ENCODE measurements around the gene IL16.

IL16 gene

DNA sequence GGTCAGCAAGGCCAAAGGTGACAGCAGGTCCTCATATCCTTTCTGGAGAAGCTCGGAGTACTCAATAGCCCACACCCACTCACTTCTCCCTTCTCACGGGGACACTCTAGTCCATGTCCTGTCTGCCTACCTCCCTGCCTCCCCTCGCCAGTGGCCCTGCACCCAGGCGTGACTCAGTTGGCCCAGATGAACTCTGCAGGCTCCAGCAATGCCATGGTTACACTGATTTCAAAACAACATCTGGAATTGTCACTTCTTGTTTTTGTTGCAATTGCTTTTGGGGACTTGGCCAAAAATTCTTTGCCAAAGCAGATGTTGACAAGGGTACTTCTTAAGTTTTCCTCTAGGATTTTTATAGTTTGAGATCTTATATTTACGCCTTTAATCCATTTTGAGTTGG lies 13.0 kb downstream of the IL16 start:
- Histone ChIP-seq H3K36me3 (ENCODE audit: control insufficient read depth, insufficient read depth, low read length) (no peaks in the 10 kb centered on the region), H3K27ac (ENCODE audit: low read depth, low read length) (no peak overlapping the region), H3K9me3 (ENCODE audit: control insufficient read depth, insufficient read depth, low read length) (no peaks in the 10 kb centered on the region), H3K4me3 (ENCODE audit: low read depth, low read length) (no peak overlapping the region), H3K27me3 (ENCODE audit: control insufficient read depth, insufficient read depth, low read length) (no peaks in the 10 kb centered on the region), H3K4me1 (ENCODE audit: control insufficient read depth, insufficient read depth, low read length) (no peaks in the 10 kb centered on the region), H3K9ac (ENCODE audit: low read depth, low read length) (no peak overlapping the region)

DNA sequence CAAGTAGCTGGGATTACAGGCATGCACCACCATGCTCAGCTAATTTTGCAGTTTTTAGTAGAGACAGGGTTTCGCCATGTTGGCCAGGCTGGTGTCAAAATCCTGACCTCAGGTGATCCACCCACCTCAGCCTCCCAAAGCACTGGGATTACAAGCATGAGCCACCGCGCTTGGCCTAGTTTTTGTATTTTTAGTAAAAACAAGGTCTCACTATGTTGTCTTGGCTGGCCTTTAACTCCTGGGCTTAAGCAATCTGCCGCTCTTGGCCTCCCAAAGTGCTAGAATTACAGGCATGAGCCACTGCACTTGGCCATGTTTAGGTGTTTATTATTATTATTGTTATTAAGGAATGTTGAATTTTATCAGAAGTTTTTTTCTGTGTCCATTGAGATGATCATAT lies 14.7 kb downstream of the IL16 start:
- no peaks in the 10 kb centered on the region for H3K27me3 ChIP-seq (ENCODE audit: control insufficient read depth, insufficient read depth, low read length)
- H3K4me3 ChIP-seq (ENCODE audit: low read depth, low read length), result no peak overlapping the region
- H3K9me3 ChIP-seq (ENCODE audit: control insufficient read depth, insufficient read depth, low read length), result no peaks in the 10 kb centered on the region
- no peaks in the 10 kb centered on the region for H3K36me3 ChIP-seq (ENCODE audit: control insufficient read depth, insufficient read depth, low read length)
- H3K4me1 ChIP-seq (ENCODE audit: control insufficient read depth, insufficient read depth, low read length), result no peaks in the 10 kb centered on the region; the same call in 1 of the 2 replicates
- H3K27ac ChIP-seq (ENCODE audit: low read depth, low read length), result no peak overlapping the region
- H3K9ac ChIP-seq (ENCODE audit: low read depth, low read length), result no peak overlapping the region

DNA sequence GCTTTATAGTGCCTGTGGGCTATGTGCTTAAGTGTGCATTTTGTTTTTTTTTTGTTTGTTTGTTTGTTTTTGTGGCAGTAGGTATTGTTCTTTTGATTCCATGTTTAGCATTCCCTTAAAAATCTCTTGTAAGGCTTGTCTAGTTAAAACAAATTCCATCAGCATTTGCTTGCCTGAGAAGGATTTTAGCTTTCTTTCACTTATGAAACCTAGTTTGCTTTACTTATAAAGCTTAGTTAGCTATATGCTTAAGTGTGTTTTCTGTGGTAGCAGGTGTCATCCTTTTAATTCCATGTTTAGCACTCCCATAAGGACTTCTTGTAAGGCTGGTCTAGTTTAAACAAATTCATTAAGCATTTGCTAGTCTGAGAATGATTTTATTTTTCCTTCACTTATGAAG lies 17.3 kb downstream of the IL16 start:
- Histone ChIP-seq H3K36me3 (ENCODE audit: control insufficient read depth, insufficient read depth, low read length) (no peaks in the 10 kb centered on the region), H3K9ac (ENCODE audit: low read depth, low read length) (no peak overlapping the region), H3K27ac (ENCODE audit: low read depth, low read length) (no peak overlapping the region), H3K27me3 (ENCODE audit: control insufficient read depth, insufficient read depth, low read length) (no peaks in the 10 kb centered on the region), H3K4me3 (ENCODE audit: low read depth, low read length) (no peak overlapping the region), H3K9me3 (ENCODE audit: control insufficient read depth, insufficient read depth, low read length) (no peaks in the 10 kb centered on the region), H3K4me1 (ENCODE audit: control insufficient read depth, insufficient read depth, low read length) (peaks cover 3% of the 10 kb centered on the region; the same call in 1 of the 2 replicates)

DNA sequence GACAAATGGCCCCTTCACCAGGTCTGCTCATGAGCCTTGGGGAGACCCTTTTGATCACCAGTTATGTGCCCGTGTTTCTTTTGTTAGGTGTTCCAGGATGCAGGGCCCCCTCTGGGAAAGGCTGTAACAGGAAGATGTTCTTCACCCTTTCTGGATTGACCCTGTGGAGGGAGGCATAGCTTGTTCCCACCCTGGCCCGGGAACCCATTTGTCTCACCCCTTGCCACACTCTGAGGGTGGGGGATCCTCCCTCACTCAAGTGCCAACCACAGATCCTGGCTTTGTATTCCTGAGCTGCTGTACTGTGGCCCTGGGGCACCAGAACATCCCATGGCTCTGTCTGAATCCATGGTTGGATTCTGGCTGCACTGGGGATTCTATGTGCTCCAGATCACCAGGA lies 18.9 kb downstream of the IL16 start:
- Histone ChIP-seq H3K36me3 (ENCODE audit: control insufficient read depth, insufficient read depth, low read length) (no peaks in the 10 kb centered on the region), H3K27ac (ENCODE audit: low read depth, low read length) (no peak overlapping the region), H3K9me3 (ENCODE audit: control insufficient read depth, insufficient read depth, low read length) (no peaks in the 10 kb centered on the region), H3K4me3 (ENCODE audit: low read depth, low read length) (no peak overlapping the region), H3K4me1 (ENCODE audit: control insufficient read depth, insufficient read depth, low read length) (peaks cover 3% of the 10 kb centered on the region; the same call in 1 of the 2 replicates), H3K27me3 (ENCODE audit: control insufficient read depth, insufficient read depth, low read length) (no peaks in the 10 kb centered on the region), H3K9ac (ENCODE audit: low read depth, low read length) (no peak overlapping the region)

DNA sequence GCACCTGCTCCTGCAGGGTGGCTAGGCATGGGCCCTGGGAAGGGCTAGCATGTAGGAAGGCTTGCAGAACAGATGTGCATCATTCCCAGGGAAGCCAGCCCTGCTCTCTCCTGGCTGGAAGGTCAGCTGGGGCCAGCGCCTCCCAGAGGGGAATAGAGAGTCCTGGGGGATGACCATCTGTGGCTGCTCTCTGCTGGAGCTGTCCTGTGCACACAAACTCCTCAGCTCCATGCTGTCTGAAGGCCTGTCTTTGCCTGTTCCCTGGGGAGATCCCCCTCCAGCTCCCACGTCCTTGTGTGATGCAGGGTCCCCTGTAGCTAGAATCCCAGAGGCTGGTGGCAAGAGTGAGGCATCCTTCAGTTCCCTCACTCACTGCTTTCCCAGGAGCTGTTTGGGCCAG lies 19.3 kb downstream of the IL16 start:
- Histone ChIP-seq H3K4me1 (ENCODE audit: control insufficient read depth, insufficient read depth, low read length) (peaks cover 3% of the 10 kb centered on the region; the same call in 1 of the 2 replicates), H3K36me3 (ENCODE audit: control insufficient read depth, insufficient read depth, low read length) (no peaks in the 10 kb centered on the region), H3K4me3 (ENCODE audit: low read depth, low read length) (no peak overlapping the region), H3K27me3 (ENCODE audit: control insufficient read depth, insufficient read depth, low read length) (no peaks in the 10 kb centered on the region), H3K9me3 (ENCODE audit: control insufficient read depth, insufficient read depth, low read length) (no peaks in the 10 kb centered on the region), H3K27ac (ENCODE audit: low read depth, low read length) (no peak overlapping the region), H3K9ac (ENCODE audit: low read depth, low read length) (no peak overlapping the region)

DNA sequence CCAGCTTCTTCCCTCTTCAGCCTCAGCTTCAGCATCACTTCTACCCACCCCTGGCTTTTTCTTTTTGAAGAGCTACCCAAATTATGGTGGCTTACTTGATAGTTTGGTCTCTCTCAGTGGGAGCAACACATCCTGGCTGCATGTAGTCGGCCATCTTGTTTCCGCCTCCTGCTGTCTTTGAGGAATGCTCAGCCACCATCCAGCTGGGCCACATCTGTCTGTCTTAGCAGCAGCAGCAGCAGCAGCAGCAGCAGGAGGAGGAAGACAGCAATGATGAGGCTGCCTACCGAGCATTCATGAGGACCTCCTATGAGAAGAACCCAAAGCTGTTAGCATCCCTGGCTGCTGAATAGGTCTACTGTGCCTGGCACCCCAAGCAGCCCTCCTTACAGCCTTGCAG lies 19.7 kb downstream of the IL16 start:
- Histone ChIP-seq H3K27ac (ENCODE audit: low read depth, low read length) (no peak overlapping the region), H3K9ac (ENCODE audit: low read depth, low read length) (no peak overlapping the region), H3K27me3 (ENCODE audit: control insufficient read depth, insufficient read depth, low read length) (no peaks in the 10 kb centered on the region), H3K36me3 (ENCODE audit: control insufficient read depth, insufficient read depth, low read length) (no peaks in the 10 kb centered on the region), H3K4me1 (ENCODE audit: control insufficient read depth, insufficient read depth, low read length) (peaks cover 3% of the 10 kb centered on the region; the same call in 1 of the 2 replicates), H3K9me3 (ENCODE audit: control insufficient read depth, insufficient read depth, low read length) (no peaks in the 10 kb centered on the region), H3K4me3 (ENCODE audit: low read depth, low read length) (no peak overlapping the region)

DNA sequence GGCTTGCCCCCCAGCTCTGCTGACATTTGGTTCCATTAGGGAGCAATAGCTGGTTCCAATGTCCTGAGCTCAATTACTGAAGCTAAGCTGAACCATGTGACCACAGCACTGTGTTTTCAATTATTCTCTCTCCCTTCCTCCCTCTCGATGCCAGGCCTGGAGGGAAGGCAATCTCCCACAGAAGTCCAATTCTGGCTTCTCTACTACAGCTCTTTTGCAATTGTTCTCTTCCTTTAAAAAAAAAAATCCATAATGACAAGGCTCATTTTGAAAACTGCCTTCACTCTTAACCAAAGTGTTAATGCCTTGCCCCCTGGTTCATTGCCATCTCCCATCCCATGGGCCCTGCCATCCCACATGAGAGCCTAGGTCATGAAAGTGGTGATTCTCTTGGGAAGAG lies 24.8 kb downstream of the IL16 start:
- H3K9ac ChIP-seq (ENCODE audit: low read depth, low read length), result no peak overlapping the region
- no peaks in the 10 kb centered on the region for H3K36me3 ChIP-seq (ENCODE audit: control insufficient read depth, insufficient read depth, low read length)
- no peak overlapping the region for H3K27ac ChIP-seq (ENCODE audit: low read depth, low read length)
- no peaks in the 10 kb centered on the region for H3K9me3 ChIP-seq (ENCODE audit: control insufficient read depth, insufficient read depth, low read length)
- H3K4me3 ChIP-seq (ENCODE audit: low read depth, low read length), result no peak overlapping the region
- H3K27me3 ChIP-seq (ENCODE audit: control insufficient read depth, insufficient read depth, low read length), result no peaks in the 10 kb centered on the region
- 0 out of 2 replicates have a peak, but pooled peaks cover 3% of the 10 kb centered on the region for H3K4me1 ChIP-seq (ENCODE audit: control insufficient read depth, insufficient read depth, low read length)

DNA sequence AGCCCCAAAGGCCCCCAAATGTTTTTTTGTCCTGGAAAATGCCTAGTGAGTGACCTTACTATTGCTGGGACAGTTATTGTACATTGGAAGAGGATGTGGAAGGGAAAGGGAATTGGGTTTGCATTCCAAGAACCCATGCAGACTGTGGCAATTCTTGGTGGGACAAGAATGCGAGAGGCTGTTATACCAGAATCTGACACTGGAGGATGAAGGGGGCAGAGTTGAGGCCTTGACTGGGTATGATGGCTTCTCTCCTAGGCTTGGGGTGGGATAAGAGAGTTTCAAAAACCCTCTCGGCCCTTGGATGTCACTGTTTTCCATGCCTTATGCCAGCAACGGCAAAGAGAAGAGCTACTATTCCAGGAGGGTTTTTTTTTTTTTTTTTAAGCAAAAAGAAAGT lies 25.3 kb downstream of the IL16 start:
- no peaks in the 10 kb centered on the region for H3K4me1 ChIP-seq (ENCODE audit: control insufficient read depth, insufficient read depth, low read length)
- no peaks in the 10 kb centered on the region for H3K9me3 ChIP-seq (ENCODE audit: control insufficient read depth, insufficient read depth, low read length)
- no peak overlapping the region for H3K9ac ChIP-seq (ENCODE audit: low read depth, low read length)
- no peak overlapping the region for H3K4me3 ChIP-seq (ENCODE audit: low read depth, low read length)
- H3K27ac ChIP-seq (ENCODE audit: low read depth, low read length), result no peak overlapping the region
- no peaks in the 10 kb centered on the region for H3K36me3 ChIP-seq (ENCODE audit: control insufficient read depth, insufficient read depth, low read length)
- no peaks in the 10 kb centered on the region for H3K27me3 ChIP-seq (ENCODE audit: control insufficient read depth, insufficient read depth, low read length)

DNA sequence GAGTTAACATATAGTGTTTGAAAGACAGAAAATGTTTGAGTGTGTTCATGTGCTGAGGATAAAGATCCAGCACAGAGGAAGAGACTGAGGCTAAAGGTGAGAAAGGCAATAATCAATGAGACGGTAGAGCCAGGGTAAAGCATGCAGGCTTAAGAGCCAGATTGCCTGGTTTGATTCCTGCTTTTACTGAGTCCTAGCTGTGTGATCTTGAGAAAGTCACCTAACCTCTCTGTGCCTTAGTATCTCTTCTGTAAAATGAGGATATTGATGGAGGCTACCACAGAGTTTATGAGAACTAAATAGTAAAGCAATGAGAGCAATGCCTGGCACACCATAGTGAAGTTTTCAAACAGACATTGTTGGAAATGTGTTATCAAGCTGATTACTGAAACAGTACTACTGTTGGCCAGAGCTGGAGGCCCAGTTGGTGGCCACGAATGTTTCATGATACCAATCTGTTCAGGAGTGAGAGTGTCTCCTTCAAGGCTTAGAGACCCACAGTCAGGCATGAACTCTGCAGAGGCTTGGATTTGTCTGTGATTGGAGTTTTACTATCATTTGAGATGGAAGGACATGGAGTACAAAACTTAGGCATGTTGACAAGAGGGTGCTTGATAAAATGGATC lies 26.8 kb downstream of the IL16 start:
- Histone ChIP-seq H3K36me3 (ENCODE audit: control insufficient read depth, insufficient read depth, low read length) (no peaks in the 10 kb centered on the region), H3K27ac (ENCODE audit: low read depth, low read length) (no peak overlapping the region), H3K4me3 (ENCODE audit: low read depth, low read length) (no peak overlapping the region), H3K9ac (ENCODE audit: low read depth, low read length) (no peak overlapping the region), H3K27me3 (ENCODE audit: control insufficient read depth, insufficient read depth, low read length) (no peaks in the 10 kb centered on the region), H3K9me3 (ENCODE audit: control insufficient read depth, insufficient read depth, low read length) (no peaks in the 10 kb centered on the region), H3K4me1 (ENCODE audit: control insufficient read depth, insufficient read depth, low read length) (no peaks in the 10 kb centered on the region)

DNA sequence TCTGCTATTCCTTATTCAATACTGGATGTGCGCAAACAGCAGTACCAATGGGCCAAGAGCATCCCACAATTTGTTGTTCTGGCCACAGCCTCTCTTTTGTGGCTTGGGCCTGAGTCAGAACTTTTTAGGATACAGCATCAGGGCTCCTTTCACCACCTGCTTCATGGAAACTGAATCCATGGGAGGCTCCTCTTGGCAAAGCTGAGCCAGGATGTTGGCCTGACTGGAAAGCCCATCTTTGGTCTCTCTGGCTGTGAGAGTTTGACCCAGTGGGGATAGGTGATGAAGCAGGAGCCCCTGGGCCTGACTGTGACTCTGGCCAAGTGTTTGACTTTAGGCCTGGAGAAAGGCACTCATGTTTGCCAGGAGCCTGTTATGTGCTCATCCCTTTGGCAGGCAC lies 27.6 kb downstream of the IL16 start:
- no peaks in the 10 kb centered on the region for H3K9me3 ChIP-seq (ENCODE audit: control insufficient read depth, insufficient read depth, low read length)

DNA sequence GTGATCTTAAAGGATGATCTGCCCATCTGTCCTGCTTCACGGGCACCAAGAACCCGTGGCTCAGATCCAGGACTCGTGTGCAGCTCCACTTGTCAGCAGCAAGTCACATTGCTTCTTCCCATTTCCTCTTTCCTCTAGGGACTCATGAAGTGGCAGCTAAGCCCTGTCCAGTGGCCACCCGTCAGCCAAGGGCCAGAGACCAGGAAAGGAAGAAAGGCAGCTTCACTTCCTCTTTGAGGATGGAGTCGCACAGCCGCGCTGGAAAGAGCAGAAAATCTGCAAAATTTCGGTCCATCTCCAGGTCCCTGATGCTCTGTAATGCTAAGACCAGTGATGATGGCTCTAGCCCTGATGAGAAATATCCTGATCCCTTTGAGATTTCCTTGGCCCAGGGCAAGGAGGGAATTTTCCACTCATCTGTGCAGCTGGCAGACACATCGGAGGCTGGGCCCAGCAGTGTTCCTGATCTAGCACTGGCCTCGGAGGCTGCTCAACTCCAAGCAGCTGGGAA lies 28.5 kb downstream of the IL16 start:
- no peaks in the 10 kb centered on the region for H3K4me1 ChIP-seq (ENCODE audit: control insufficient read depth, insufficient read depth, low read length)
- no peaks in the 10 kb centered on the region for H3K36me3 ChIP-seq (ENCODE audit: control insufficient read depth, insufficient read depth, low read length)
- no peak overlapping the region for H3K4me3 ChIP-seq (ENCODE audit: low read depth, low read length)
- no peak overlapping the region for H3K27ac ChIP-seq (ENCODE audit: low read depth, low read length)
- no peaks in the 10 kb centered on the region for H3K9me3 ChIP-seq (ENCODE audit: control insufficient read depth, insufficient read depth, low read length)
- no peak overlapping the region for H3K9ac ChIP-seq (ENCODE audit: low read depth, low read length)
- no peaks in the 10 kb centered on the region for H3K27me3 ChIP-seq (ENCODE audit: control insufficient read depth, insufficient read depth, low read length)

More for the DNA sequence above, 27.6 kb downstream of the IL16 start:
- no peaks in the 10 kb centered on the region for H3K27me3 ChIP-seq (ENCODE audit: control insufficient read depth, insufficient read depth, low read length)
- no peaks in the 10 kb centered on the region for H3K36me3 ChIP-seq (ENCODE audit: control insufficient read depth, insufficient read depth, low read length)
- no peak overlapping the region for H3K9ac ChIP-seq (ENCODE audit: low read depth, low read length)
- no peaks in the 10 kb centered on the region for H3K4me1 ChIP-seq (ENCODE audit: control insufficient read depth, insufficient read depth, low read length)
- H3K27ac ChIP-seq (ENCODE audit: low read depth, low read length), result no peak overlapping the region
- H3K4me3 ChIP-seq (ENCODE audit: low read depth, low read length), result no peak overlapping the region
